Measurements from ENCODE around the gene GPBAR1.

GPBAR1 gene

GRCh38 chr2:218285604-218286003, 24.8 kb downstream of the GPBAR1 start:
- Histone ChIP-seq H3K27ac (ENCODE audit: low read depth, low read length) (no peak overlapping the region), H3K27me3 (ENCODE audit: low read length) (no peaks in the 10 kb centered on the region), H3K4me2 (ENCODE audit: low read depth, low read length, poor library complexity, severe bottlenecking) (no peak overlapping the region), H4K20me1 (ENCODE audit: low read depth, low read length) (no peaks in the 10 kb centered on the region), H3K79me2 (ENCODE audit: insufficient read depth, low read length) (no peaks in the 10 kb centered on the region), H3K9me2 (replicated peaks; ENCODE audit: insufficient read depth, low read length) (no peaks in the 10 kb centered on the region), H3K9me3 (ENCODE audit: insufficient read depth, low read length) (no peaks in the 10 kb centered on the region), H3K4me3 (ENCODE audit: insufficient read depth, low read length, poor library complexity, severe bottlenecking) (no peak overlapping the region), H3F3A (ENCODE audit: insufficient read depth) (no peaks in the 10 kb centered on the region), H3K36me3 (ENCODE audit: low read length) (no peaks in the 10 kb centered on the region), H2AFZ (ENCODE audit: low read depth, low read length, severe bottlenecking) (no peak overlapping the region), H3K9ac (ENCODE audit: low read length) (no peak overlapping the region)
- TF ChIP-seq CTCF (IDR thresholded peaks at IDR 0.05; ENCODE audit: insufficient read depth, low read length, poor library complexity, severe bottlenecking) (no peak), EZH2phosphoT487 (conservative IDR thresholded peaks at IDR 0.05; ENCODE audit: low read length) (no peak)

DNA sequence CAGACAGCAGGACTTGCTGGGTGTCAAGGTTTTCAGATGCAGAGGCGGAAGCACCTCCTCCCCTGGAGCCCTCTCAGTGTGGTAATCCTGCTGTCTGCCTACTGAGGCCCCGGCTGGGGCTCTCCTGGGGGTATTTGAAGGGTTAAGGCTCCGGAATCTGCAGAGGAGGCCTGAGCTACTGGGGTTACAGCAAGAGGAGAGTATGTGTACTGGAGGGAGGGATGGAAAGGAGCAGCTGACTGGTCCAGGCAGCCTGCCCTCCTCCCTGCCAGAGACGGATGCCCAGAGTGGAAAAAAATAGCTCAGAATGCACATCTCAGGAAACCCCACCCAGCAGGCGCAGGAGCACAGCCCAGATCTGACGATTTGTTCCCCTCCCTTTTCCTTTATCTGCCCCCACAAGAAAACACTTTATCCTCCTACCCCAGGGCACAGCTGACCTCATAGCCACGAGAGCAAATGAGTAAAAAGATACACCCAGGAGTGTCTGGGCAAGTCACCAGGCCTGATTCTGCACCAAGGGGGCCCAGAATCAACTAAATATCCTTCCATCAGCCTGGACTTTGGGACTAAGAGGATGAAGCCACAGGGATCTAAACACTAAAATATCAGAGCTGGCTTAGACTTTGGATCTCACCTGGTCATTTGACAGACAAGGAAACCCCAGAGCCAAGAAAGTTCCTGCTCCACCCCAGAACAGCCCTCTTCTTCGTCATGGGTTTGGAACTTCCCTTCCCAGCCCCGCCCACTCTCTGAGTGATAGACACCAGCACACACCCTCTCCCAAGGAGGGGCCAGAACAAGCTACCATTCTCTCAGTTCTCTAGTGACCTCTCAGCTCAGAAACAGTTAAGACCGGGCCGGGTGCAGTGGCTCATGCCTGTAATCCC, 26.0 kb downstream of the GPBAR1 start:
- no peaks in the 10 kb centered on the region for H3F3A ChIP-seq (ENCODE audit: insufficient read depth)
- H3K9ac ChIP-seq (ENCODE audit: low read length) = peak overlapping the region; percentile 13; the same call in 1 of the 2 replicates
- H3K9me2 ChIP-seq (replicated peaks; ENCODE audit: insufficient read depth, low read length) = no peaks in the 10 kb centered on the region
- no peak overlapping the region for H3K4me3 ChIP-seq (ENCODE audit: insufficient read depth, low read length, poor library complexity, severe bottlenecking)
- H2AFZ ChIP-seq (ENCODE audit: low read depth, low read length, severe bottlenecking) = no peak overlapping the region
- H3K36me3 ChIP-seq (ENCODE audit: low read length) = no peaks in the 10 kb centered on the region
- H3K27ac ChIP-seq (ENCODE audit: low read depth, low read length) = no peak overlapping the region
- H3K27me3 ChIP-seq (ENCODE audit: low read length) = no peaks in the 10 kb centered on the region
- H3K4me2 ChIP-seq (ENCODE audit: low read depth, low read length, poor library complexity, severe bottlenecking) = peak overlapping the region; percentile 29
- no peaks in the 10 kb centered on the region for H3K79me2 ChIP-seq (ENCODE audit: insufficient read depth, low read length)
- H3K9me3 ChIP-seq (ENCODE audit: insufficient read depth, low read length) = no peaks in the 10 kb centered on the region
- H4K20me1 ChIP-seq (ENCODE audit: low read depth, low read length) = no peaks in the 10 kb centered on the region
- TF ChIP-seq CTCF (IDR thresholded peaks at IDR 0.05; ENCODE audit: insufficient read depth, low read length, poor library complexity, severe bottlenecking) (no peak), EZH2phosphoT487 (conservative IDR thresholded peaks at IDR 0.05; ENCODE audit: low read length) (no peak)

GRCh38 chr2:218289639-218290315, 29.0 kb downstream of the GPBAR1 start:
- H3K79me2 ChIP-seq (ENCODE audit: insufficient read depth, low read length) = no peaks in the 10 kb centered on the region
- H3K27me3 ChIP-seq (ENCODE audit: low read length) = no peaks in the 10 kb centered on the region
- no peaks in the 10 kb centered on the region for H3K36me3 ChIP-seq (ENCODE audit: low read length)
- no peaks in the 10 kb centered on the region for H3K9me2 ChIP-seq (replicated peaks; ENCODE audit: insufficient read depth, low read length)
- H3K27ac ChIP-seq (ENCODE audit: low read depth, low read length) = no peak overlapping the region
- H3F3A ChIP-seq (ENCODE audit: insufficient read depth) = no peaks in the 10 kb centered on the region
- no peak for TF ChIP-seq CTCF (IDR thresholded peaks at IDR 0.05; ENCODE audit: insufficient read depth, low read length, poor library complexity, severe bottlenecking)
- no peak for TF ChIP-seq EZH2phosphoT487 (conservative IDR thresholded peaks at IDR 0.05; ENCODE audit: low read length)
- no peak overlapping the region for H3K9ac ChIP-seq (ENCODE audit: low read length)
- H3K4me2 ChIP-seq (ENCODE audit: low read depth, low read length, poor library complexity, severe bottlenecking) = no peak overlapping the region
- no peaks in the 10 kb centered on the region for H4K20me1 ChIP-seq (ENCODE audit: low read depth, low read length)
- no peaks in the 10 kb centered on the region for H3K9me3 ChIP-seq (ENCODE audit: insufficient read depth, low read length)
- H3K4me3 ChIP-seq (ENCODE audit: insufficient read depth, low read length, poor library complexity, severe bottlenecking) = no peak overlapping the region
- no peak overlapping the region for H2AFZ ChIP-seq (ENCODE audit: low read depth, low read length, severe bottlenecking)

All from SU-DHL-6 (cell line).